Endothelial cell of umbilical vein (primary cell): ENCODE measurements around the gene RAB19.

Source experiments
- POLR2A ChIP-seq: IDR thresholded peaks from 2 replicates; pipeline ENCODE4 v1.6.1; 2012; ENCODE audit warnings: low read depth, mild to moderate bottlenecking, control low read depth, low read length
- TF ChIP-seq, protein P1 (sequence below), 2 donors: IDR thresholded peaks; 1 replicate in 1 of 2; 2 replicates in 1 of 2; pipeline ENCODE4 v1.5.1; 2011; ENCODE audit warnings: low read length in 2 of 2, mild to moderate bottlenecking in 2 of 2, moderate library complexity in 2 of 2, control low read depth in 1 of 2, inconsistent platforms in 1 of 2, low read depth in 1 of 2; ENCODE audit not compliant: insufficient read depth in 1 of 2; ENCODE audit errors: extremely low read depth in 1 of 2

GRCh38 chr7:140463111-140463510 lies 59.3 kb downstream of the RAB19 start:
- TF ChIP-seq, protein P1, sequence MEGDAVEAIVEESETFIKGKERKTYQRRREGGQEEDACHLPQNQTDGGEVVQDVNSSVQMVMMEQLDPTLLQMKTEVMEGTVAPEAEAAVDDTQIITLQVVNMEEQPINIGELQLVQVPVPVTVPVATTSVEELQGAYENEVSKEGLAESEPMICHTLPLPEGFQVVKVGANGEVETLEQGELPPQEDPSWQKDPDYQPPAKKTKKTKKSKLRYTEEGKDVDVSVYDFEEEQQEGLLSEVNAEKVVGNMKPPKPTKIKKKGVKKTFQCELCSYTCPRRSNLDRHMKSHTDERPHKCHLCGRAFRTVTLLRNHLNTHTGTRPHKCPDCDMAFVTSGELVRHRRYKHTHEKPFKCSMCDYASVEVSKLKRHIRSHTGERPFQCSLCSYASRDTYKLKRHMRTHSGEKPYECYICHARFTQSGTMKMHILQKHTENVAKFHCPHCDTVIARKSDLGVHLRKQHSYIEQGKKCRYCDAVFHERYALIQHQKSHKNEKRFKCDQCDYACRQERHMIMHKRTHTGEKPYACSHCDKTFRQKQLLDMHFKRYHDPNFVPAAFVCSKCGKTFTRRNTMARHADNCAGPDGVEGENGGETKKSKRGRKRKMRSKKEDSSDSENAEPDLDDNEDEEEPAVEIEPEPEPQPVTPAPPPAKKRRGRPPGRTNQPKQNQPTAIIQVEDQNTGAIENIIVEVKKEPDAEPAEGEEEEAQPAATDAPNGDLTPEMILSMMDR (IDR thresholded peaks at IDR 0.05; ENCODE audit: extremely low read depth in 1 of 2, insufficient read depth in 1 of 2, low read depth in 1 of 2, low read length in 2 of 2) = no peak
- no peak for TF ChIP-seq POLR2A
